Body of pancreas (tissue), 4 donors: ENCODE data around the gene CWC22.

Experiments
- CTCF ChIP-seq, 7 experiments: fragments of 450-650 bp in 4 of 7; fragments of 200-600 bp in 3 of 7; sonication (generic) in 3 of 7; IDR thresholded peaks; one replicate each; pipeline ENCODE4 v1.5.1; 2016 to 2019; ENCODE audit warnings: antibody characterized with exemption in 7 of 7
- POLR2A ChIP-seq, 3 donors: fragments of 450-650 bp; IDR thresholded peaks; one replicate each; pipeline ENCODE4 v1.6.1; 2016; ENCODE audit warnings: antibody characterized with exemption in 3 of 3, mild to moderate bottlenecking in 2 of 3

GRCh38 chr2:180010701-180011100, 3.6 kb upstream of the CWC22 start:
- TF ChIP-seq CTCF (IDR thresholded peaks at IDR 0.05) (no peak), POLR2A (IDR thresholded peaks at IDR 0.05) (no peak)
